ENCODE measurements around the gene CFC1B. TPM values are rescaled to one million over a fixed set of nuclear protein-coding genes. Genes with fewer than 3 reads are reported as not detected.
"Not testable (repeated sequence)": the region's sequence is repeated elsewhere in the genome, so short reads cannot be mapped to it uniquely, and the experiment has no call there.

The CFC1B gene
- total RNA-seq = 1 to 10 TPM in 1 of 8 experiments, not detected in 7; 2.3 TPM

DNA sequence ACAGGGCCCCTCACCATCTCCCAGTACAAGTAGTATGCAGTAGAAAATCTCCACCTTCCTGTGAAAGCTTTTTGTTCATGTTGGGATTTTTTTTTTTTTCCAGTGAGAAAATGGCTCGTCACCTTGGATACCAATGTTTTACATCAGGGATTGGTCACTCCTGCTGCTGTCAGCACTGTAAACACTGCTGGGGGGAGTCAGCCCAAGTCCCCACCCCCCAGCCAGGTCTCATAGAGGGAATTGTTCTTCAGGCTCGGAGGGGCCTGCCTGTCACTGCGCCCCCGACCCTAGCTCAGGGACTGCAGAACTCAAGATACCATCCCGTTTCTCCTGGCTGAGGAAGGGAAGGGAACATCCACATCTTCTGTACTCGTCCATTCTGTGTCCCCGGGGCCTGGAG is at the start of gene CFC1B:
Gene CFC1B, plus strand, starts transcription at position 231 of the 400 bp plus-strand sequence. CDS start 263 bp downstream, outside the sequence.
- H3K27ac ChIP-seq; H3K4me1 ChIP-seq (replicated peaks in 1 of 2); H3K4me3 ChIP-seq; in situ Hi-C loops (cut with MboI; ENCODE audit: low pct_unique_long_range_greater_than_20kb in 2 of 9, low sequenced_read_pairs in 9 of 9, unreplicated experiment in 9 of 9): not testable (repeated sequence)
- ATAC-seq (replicated peaks in 6 of 8) = peak in 5 of 8 experiments; percentile 65 to 78 (median 72)
- no CpG with 5 or more reads among the region's 7 CpGs for WGBS, 10 experiments

GRCh38 chr2:130491073-130491472 is 29.9 kb upstream of the CFC1B start:
- ATAC-seq (replicated peaks in 6 of 8) = peak in 3 of 8 experiments; percentile 48 to 56 (median 56)
- H3K4me3 ChIP-seq; H3K4me1 ChIP-seq (replicated peaks in 1 of 2); in situ Hi-C loops (cut with MboI; ENCODE audit: low pct_unique_long_range_greater_than_20kb in 2 of 9, low sequenced_read_pairs in 9 of 9, unreplicated experiment in 9 of 9); H3K27ac ChIP-seq: not testable (repeated sequence)
- no CpG with 5 or more reads among the region's 4 CpGs for WGBS, 10 experiments

DNA sequence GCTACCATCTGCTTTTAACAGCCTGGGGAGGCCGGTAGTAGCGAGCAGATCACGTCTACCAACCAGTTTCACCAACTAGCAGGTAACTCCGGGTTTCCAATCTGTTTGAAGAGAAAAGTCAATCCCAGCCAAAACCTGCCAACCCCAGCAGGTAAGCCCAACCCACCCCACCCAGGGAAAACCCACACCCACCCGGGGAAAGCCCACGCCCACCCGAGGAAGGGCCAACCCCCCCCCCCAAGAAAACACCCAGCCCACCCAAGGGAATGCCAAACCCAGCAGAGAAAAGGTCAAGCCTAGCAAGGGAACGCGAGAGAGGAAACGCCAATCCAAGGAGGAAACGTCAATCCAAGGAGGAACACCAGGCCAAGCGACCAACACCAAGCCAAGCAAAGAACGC is 11.8 kb upstream of the CFC1B start, which contains the start of gene POTEI:
Gene POTEI, minus strand, starts transcription at position 101 of the 400 bp plus-strand sequence. Its CDS starts 93 bp downstream, at position 8.
- ATAC-seq (replicated peaks in 6 of 8); H3K4me3 ChIP-seq; in situ Hi-C loops (cut with MboI; ENCODE audit: low pct_unique_long_range_greater_than_20kb in 2 of 9, low sequenced_read_pairs in 9 of 9, unreplicated experiment in 9 of 9); H3K4me1 ChIP-seq (replicated peaks in 1 of 2); H3K27ac ChIP-seq: not testable (repeated sequence)
- no CpG with 5 or more reads among the region's 13 CpGs for WGBS, 10 experiments

- H3K27ac ChIP-seq; H3K4me1 ChIP-seq (replicated peaks in 1 of 2); H3K4me3 ChIP-seq; in situ Hi-C loops (cut with MboI; ENCODE audit: low pct_unique_long_range_greater_than_20kb in 2 of 9, low sequenced_read_pairs in 9 of 9, unreplicated experiment in 9 of 9): not testable (repeated sequence)
- no CpG with 5 or more reads among the region's 31 CpGs for WGBS, 10 experiments
- peak in 3 of 8 experiments; percentile 9 to 67 (median 23) for ATAC-seq (replicated peaks in 6 of 8)
Observed at GRCh38 chr2:130510807-130511746, 9.9 kb upstream of the CFC1B start.

DNA sequence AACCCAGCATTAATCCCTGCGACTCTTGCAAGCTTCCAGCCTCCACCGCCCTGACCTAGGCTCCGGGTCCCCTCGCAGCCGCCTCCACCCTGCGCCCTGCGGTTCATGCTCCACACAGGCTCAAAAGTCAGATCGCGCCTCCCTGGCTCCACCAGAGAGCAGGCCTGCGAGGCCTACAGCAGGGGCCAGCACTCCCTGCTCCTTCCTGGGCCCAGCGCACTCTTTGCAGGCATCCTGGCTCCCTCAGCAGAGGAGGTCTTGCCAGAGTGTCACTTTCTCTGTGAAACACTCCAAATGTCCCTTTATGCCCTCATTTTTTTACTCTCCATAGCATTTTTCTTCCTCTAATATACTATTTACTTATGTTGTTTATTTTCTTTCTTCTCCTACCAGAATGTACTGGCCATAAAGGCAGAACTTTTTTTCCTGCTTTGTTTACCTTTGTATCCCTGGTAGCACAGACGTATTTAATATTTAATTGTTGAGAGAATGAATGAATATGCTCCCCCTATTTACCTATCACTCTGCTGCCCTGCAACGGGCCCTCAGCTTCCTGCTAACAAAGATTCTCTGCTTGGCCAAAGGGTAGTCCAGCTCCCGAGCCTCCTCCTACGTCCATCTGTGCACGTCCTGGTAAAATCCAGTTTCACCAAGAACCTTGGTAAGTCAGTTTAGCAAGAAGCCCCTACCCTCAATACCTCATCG is 9.1 kb upstream of the CFC1B start:
- no CpG with 5 or more reads among the region's 17 CpGs for WGBS, 10 experiments
- H3K4me3 ChIP-seq; H3K4me1 ChIP-seq (replicated peaks in 1 of 2); in situ Hi-C loops (cut with MboI; ENCODE audit: low pct_unique_long_range_greater_than_20kb in 2 of 9, low sequenced_read_pairs in 9 of 9, unreplicated experiment in 9 of 9); H3K27ac ChIP-seq: not testable (repeated sequence)
- peak; percentile 27 to 94 (median 50) for ATAC-seq (replicated peaks in 6 of 8)

DNA sequence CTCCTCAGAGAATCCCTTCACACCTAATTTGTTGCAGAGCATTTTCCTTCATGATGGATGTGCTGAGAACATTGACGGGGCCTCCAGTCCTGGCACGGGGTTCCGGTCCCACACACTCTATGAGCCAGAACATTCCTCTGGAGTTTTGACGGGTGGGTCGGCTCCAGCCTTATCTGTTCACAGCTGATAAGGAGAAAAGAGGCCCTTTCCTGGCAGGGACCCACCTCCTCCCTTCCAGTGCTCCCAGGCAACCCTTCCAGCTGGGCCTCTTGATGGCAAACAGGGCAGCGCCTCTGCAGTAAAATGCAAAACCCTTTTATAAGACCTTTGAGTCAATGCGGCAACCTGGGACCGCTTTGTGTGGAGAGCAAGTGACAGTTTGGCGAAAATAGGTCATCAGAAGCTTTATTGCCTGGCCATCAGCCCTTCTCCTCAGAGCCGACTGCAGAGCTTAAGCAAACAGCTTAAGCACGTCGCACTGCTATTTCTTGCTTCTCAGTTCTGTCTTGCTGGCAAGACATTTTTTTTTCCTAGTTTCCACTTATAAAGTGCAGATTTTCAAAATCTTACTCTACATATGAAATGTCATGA is 2.4 kb upstream of the CFC1B start:
- H3K4me1 ChIP-seq (replicated peaks in 1 of 2); H3K4me3 ChIP-seq; in situ Hi-C loops (cut with MboI; ENCODE audit: low pct_unique_long_range_greater_than_20kb in 2 of 9, low sequenced_read_pairs in 9 of 9, unreplicated experiment in 9 of 9); H3K27ac ChIP-seq: not testable (repeated sequence)
- ATAC-seq (replicated peaks in 6 of 8) = peak in 4 of 8 experiments; percentile 7 to 52 (median 35)
- no CpG with 5 or more reads among the region's 12 CpGs for WGBS, 10 experiments

GRCh38 chr2:130522390-130522789 is 1.4 kb downstream of the CFC1B start:
- no CpG with 5 or more reads among the region's 23 CpGs for WGBS, 10 experiments
- peak in 6 of 8 experiments; percentile 28 to 88 (median 84) for ATAC-seq (replicated peaks in 6 of 8)
- in situ Hi-C loops (cut with MboI; ENCODE audit: low pct_unique_long_range_greater_than_20kb in 2 of 9, low sequenced_read_pairs in 9 of 9, unreplicated experiment in 9 of 9) = not testable (repeated sequence)

GRCh38 chr2:130527365-130527967 is 6.4 kb downstream of the CFC1B start:
- no CpG with 5 or more reads among the region's 40 CpGs for WGBS, 10 experiments

More at GRCh38 chr2:130522390-130522789, 1.4 kb downstream of the CFC1B start:
- not testable (repeated sequence) for H3K27ac ChIP-seq; H3K4me3 ChIP-seq; H3K4me1 ChIP-seq (replicated peaks in 1 of 2)

DNA sequence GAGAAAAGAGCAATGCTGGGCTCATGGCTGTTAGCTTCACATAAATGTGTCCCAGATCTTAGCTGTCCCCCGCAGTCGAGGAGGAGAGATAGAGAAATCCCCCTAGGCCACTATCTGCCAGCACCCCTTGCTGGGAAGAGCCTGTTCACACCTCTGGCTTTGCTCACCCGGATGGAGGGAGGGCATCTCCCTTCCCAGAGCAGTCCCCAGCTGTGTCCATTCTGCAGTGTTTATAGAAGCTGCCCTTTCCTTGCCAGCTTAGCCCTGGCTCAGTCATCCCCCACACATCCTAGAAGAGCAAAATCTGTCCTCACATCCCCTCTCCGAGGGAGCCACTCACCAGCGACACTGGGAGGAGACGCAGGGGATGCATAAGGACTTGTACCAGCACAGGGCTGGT is 8.5 kb downstream of the CFC1B start:
- no CpG with 5 or more reads among the region's 6 CpGs for WGBS, 10 experiments

More at GRCh38 chr2:130527365-130527967, 6.4 kb downstream of the CFC1B start:
- H3K27ac ChIP-seq; H3K4me1 ChIP-seq (replicated peaks in 1 of 2); H3K4me3 ChIP-seq; in situ Hi-C loops (cut with MboI; ENCODE audit: low pct_unique_long_range_greater_than_20kb in 2 of 9, low sequenced_read_pairs in 9 of 9, unreplicated experiment in 9 of 9): not testable (repeated sequence)
- peak in 7 of 8 experiments; percentile 11 to 66 (median 52) for ATAC-seq (replicated peaks in 6 of 8)

GRCh38 chr2:130530212-130530611 is 9.2 kb downstream of the CFC1B start:
- H3K27ac ChIP-seq; H3K4me1 ChIP-seq (replicated peaks in 1 of 2); H3K4me3 ChIP-seq; in situ Hi-C loops (cut with MboI; ENCODE audit: low pct_unique_long_range_greater_than_20kb in 2 of 9, low sequenced_read_pairs in 9 of 9, unreplicated experiment in 9 of 9): not testable (repeated sequence)
- ATAC-seq (replicated peaks in 6 of 8) = peak in 4 of 8 experiments; percentile 34 to 78 (median 47)
- WGBS, 10 experiments = no CpG with 5 or more reads among the region's 4 CpGs

More for the DNA sequence above, 8.5 kb downstream of the CFC1B start:
- peak in 4 of 8 experiments; percentile 16 to 77 (median 44) for ATAC-seq (replicated peaks in 6 of 8)
- H3K4me3 ChIP-seq; H3K4me1 ChIP-seq (replicated peaks in 1 of 2); H3K27ac ChIP-seq; in situ Hi-C loops (cut with MboI; ENCODE audit: low pct_unique_long_range_greater_than_20kb in 2 of 9, low sequenced_read_pairs in 9 of 9, unreplicated experiment in 9 of 9): not testable (repeated sequence)

- in situ Hi-C loops (cut with MboI; ENCODE audit: low pct_unique_long_range_greater_than_20kb in 2 of 9, low sequenced_read_pairs in 9 of 9, unreplicated experiment in 9 of 9); H3K27ac ChIP-seq; H3K4me3 ChIP-seq; H3K4me1 ChIP-seq (replicated peaks in 1 of 2): not testable (repeated sequence)
- no CpG with 5 or more reads among the region's 5 CpGs for WGBS, 10 experiments
- peak in 3 of 8 experiments; percentile 36 to 63 (median 51) for ATAC-seq (replicated peaks in 6 of 8)
Observed at GRCh38 chr2:130531225-130531624, 10.2 kb downstream of the CFC1B start.

GRCh38 chr2:130531672-130532071 is 10.7 kb downstream of the CFC1B start:
- H3K4me3 ChIP-seq; H3K4me1 ChIP-seq (replicated peaks in 1 of 2); in situ Hi-C loops (cut with MboI; ENCODE audit: low pct_unique_long_range_greater_than_20kb in 2 of 9, low sequenced_read_pairs in 9 of 9, unreplicated experiment in 9 of 9); H3K27ac ChIP-seq: not testable (repeated sequence)
- peak in 2 of 8 experiments; percentile 85 to 90 for ATAC-seq (replicated peaks in 6 of 8)
- WGBS, 10 experiments = no CpG with 5 or more reads among the region's 9 CpGs

Data from motor neuron (in vitro differentiated cells).